Lower leg skin (tissue), 3 donors: ENCODE results near the gene ZNF625.

Experiments
- CTCF ChIP-seq, 3 donors: fragments of 450-650 bp; IDR thresholded peaks; one replicate each; pipeline ENCODE4 v1.5.1; 2016; ENCODE audit warnings: antibody characterized with exemption in 3 of 3, mild to moderate bottlenecking in 3 of 3, moderate library complexity in 2 of 3
- POLR2A ChIP-seq, 2 donors: fragments of 450-650 bp; IDR thresholded peaks; one replicate each; pipeline ENCODE4 v1.6.1; 2016 to 2017; ENCODE audit warnings: antibody characterized with exemption in 2 of 2, mild to moderate bottlenecking in 1 of 2, moderate library complexity in 1 of 2

GRCh38 chr19:12113121-12113520 lies 43.4 kb downstream of the ZNF625 start:
- TF ChIP-seq CTCF (IDR thresholded peaks at IDR 0.05) (no peak), POLR2A (IDR thresholded peaks at IDR 0.05) (no peak)
